Erythroblast (primary cell): Measurements from ENCODE around the gene NEGR1.

Experiments used
- GATA1 ChIP-seq: IDR thresholded peaks from 2 replicates; pipeline ENCODE4 v1.6.1; 2011; ENCODE audit warnings: low read depth, mild to moderate bottlenecking, control low read depth, low read length, moderate library complexity
- POLR2A ChIP-seq: IDR thresholded peaks from 2 replicates; pipeline ENCODE4 v1.6.1; 2011; ENCODE audit warnings: mild to moderate bottlenecking, low read length

- TF ChIP-seq POLR2A (no peak), GATA1 (no peak)
These were observed 588.8 kb downstream of the NEGR1 start for GRCh38 chr1:71693581-71693980.
